ENCODE measurements around the gene SLC22A5. TPM values are rescaled to one million over a fixed set of nuclear protein-coding genes. Genes with fewer than 3 reads are reported as not detected.

SLC22A5 gene
- total and polyA plus RNA-seq, 2 of the 8 experiments (the other 6 are each of a cell fraction or from before 2014, with no cell fraction given) = 4.0 to 9.0 TPM

- no peak for TF ChIP-seq CHD7 (IDR thresholded peaks at IDR 0.05; ENCODE audit: insufficient replicate concordance, low read length)
- no peak for TF ChIP-seq NANOG (IDR thresholded peaks at IDR 0.05; ENCODE audit: insufficient read depth, low read depth, low read length, poor library complexity, severe bottlenecking)
- TF ChIP-seq SP2 (IDR thresholded peaks at IDR 0.05; ENCODE audit: low read length) = no peak
- TF ChIP-seq YY1 (IDR thresholded peaks at IDR 0.05; ENCODE audit: low read depth, low read length) = no peak
- no peak for TF ChIP-seq CHD1 (IDR thresholded peaks at IDR 0.05; ENCODE audit: low read depth, low read length)
Measured at GRCh38 chr5:132405646-132406045, 36.1 kb downstream of the SLC22A5 start (continued).

Measured in H1 (cell line).